Neural cell (in vitro differentiated cells): Measurements from ENCODE around the gene PSMD8.

ENCODE experiments used
- EP300 ChIP-seq: fragments of 450-650 bp; conservative IDR thresholded peaks from 2 replicates; pipeline ENCODE4 v1.6.1; 2014; ENCODE audit warnings: antibody characterized with exemption, mild to moderate bottlenecking, moderate library complexity; ENCODE audit not compliant: poor library complexity, severe bottlenecking
- EZH2 ChIP-seq: fragments of 200-600, 300-800 bp; shearing (Covaris generic), sonication (generic); IDR thresholded peaks from 2 replicates; pipeline ENCODE4 v1.6.1; 2014; ENCODE audit warnings: antibody characterized with exemption, low read length, borderline replicate concordance, mild to moderate bottlenecking; ENCODE audit not compliant: insufficient read depth, poor library complexity, severe bottlenecking
- POLR2AphosphoS5 ChIP-seq: IDR thresholded peaks from 2 replicates; pipeline ENCODE4 v1.6.1; 2012
- REST ChIP-seq: IDR thresholded peaks from 2 replicates; pipeline ENCODE4 v1.6.1; 2012; ENCODE audit warnings: borderline replicate concordance
- SMC3 ChIP-seq: fragments of 450-650 bp; conservative IDR thresholded peaks from 2 replicates; pipeline ENCODE4 v1.6.1; 2014; ENCODE audit warnings: antibody characterized with exemption, mild to moderate bottlenecking, moderate library complexity; ENCODE audit not compliant: poor library complexity
- TAF1 ChIP-seq: IDR thresholded peaks from 2 replicates; pipeline ENCODE4 v1.6.1; 2012; ENCODE audit warnings: low read depth
- TF ChIP-seq, protein P1 (sequence below): fragments of 450-650 bp; IDR thresholded peaks from 2 replicates; pipeline ENCODE4 v1.5.1; 2014; ENCODE audit warnings: antibody characterized with exemption, mild to moderate bottlenecking, moderate library complexity; ENCODE audit not compliant: poor library complexity, severe bottlenecking

GRCh38 chr19:38331728-38332127 is 42.6 kb upstream of the PSMD8 start:
- TF ChIP-seq, protein P1, sequence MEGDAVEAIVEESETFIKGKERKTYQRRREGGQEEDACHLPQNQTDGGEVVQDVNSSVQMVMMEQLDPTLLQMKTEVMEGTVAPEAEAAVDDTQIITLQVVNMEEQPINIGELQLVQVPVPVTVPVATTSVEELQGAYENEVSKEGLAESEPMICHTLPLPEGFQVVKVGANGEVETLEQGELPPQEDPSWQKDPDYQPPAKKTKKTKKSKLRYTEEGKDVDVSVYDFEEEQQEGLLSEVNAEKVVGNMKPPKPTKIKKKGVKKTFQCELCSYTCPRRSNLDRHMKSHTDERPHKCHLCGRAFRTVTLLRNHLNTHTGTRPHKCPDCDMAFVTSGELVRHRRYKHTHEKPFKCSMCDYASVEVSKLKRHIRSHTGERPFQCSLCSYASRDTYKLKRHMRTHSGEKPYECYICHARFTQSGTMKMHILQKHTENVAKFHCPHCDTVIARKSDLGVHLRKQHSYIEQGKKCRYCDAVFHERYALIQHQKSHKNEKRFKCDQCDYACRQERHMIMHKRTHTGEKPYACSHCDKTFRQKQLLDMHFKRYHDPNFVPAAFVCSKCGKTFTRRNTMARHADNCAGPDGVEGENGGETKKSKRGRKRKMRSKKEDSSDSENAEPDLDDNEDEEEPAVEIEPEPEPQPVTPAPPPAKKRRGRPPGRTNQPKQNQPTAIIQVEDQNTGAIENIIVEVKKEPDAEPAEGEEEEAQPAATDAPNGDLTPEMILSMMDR, result no peak
- TF ChIP-seq EP300, result no peak
- TF ChIP-seq REST, result no peak
- no peak for TF ChIP-seq EZH2
- no peak for TF ChIP-seq TAF1
- TF ChIP-seq POLR2AphosphoS5, result no peak
- no peak for TF ChIP-seq SMC3
